ENCODE data around the gene OR2T33. TPM values are rescaled to one million over a fixed set of nuclear protein-coding genes. Genes with fewer than 3 reads are reported as not detected.
"Not testable (repeated sequence)": the region's sequence is repeated elsewhere in the genome, so short reads cannot be mapped to it uniquely, and the experiment has no call there.

The OR2T33 gene
- total and polyA plus RNA-seq, 2 experiments from 2014 or later = not detected

- Histone ChIP-seq H3K9me3 (ENCODE audit: low read depth) (no peaks in the 10 kb centered on the region), H3K4me2 (ENCODE audit: unreplicated experiment) (no peak within 1 kb of the TSS), H3F3A (ENCODE audit: insufficient read depth) (no peaks in the 10 kb centered on the region), H3K27ac (no peak within 1 kb of the TSS), H3K9me2 (ENCODE audit: insufficient read depth) (no peaks in the 10 kb centered on the region), H4K20me1 (ENCODE audit: insufficient read depth) (no peaks in the 10 kb centered on the region), H2AFZ (no peak within 1 kb of the TSS), H3K4me3 (no peak within 1 kb of the TSS), H3K36me3 (ENCODE audit: low read depth) (no peaks in the 10 kb centered on the region), H3K4me1 (ENCODE audit: insufficient read depth) (no peaks in the 10 kb centered on the region), H3K27me3 (replicated peaks; ENCODE audit: insufficient read depth) (no peaks in the 10 kb centered on the region), H3K79me2 (ENCODE audit: insufficient read depth) (no peaks in the 10 kb centered on the region), H3K9ac (no peak within 1 kb of the TSS)
- WGBS, 2 experiments (ENCODE audit: low coverage in 1 of 2, low lambda C conversion rate in 2 of 2, missing lambda C conversion rate in 2 of 2) = 27 to 36% methylated on average over 1 of the region's 1 CpG
- TF ChIP-seq EZH2phosphoT487 (IDR thresholded peaks at IDR 0.05; ENCODE audit: insufficient read depth, low read depth) = no peak
- no peak for TF ChIP-seq EZH2 (IDR thresholded peaks at IDR 0.05; ENCODE audit: insufficient read depth, poor library complexity, severe bottlenecking)
- in situ Hi-C loops (cut with MboI) = no loop called here
- no peak for DNase-seq
These were observed 25.5 kb upstream of the OR2T33 start, which contains the start of gene OR2T12 for GRCh38 chr1:248303324-248303723. Gene OR2T12, minus strand, starts transcription at chr1:248303424. Its CDS starts 7,846 bp downstream, at chr1:248295578.

GRCh38 chr1:248288391-248288790 is 10.6 kb upstream of the OR2T33 start:
- WGBS, 2 experiments (ENCODE audit: low coverage in 1 of 2, low lambda C conversion rate in 2 of 2, missing lambda C conversion rate in 2 of 2) = 6 to 11% methylated on average over 6 of the region's 6 CpGs
- no peaks in the 10 kb centered on the region for H3K79me2 ChIP-seq (ENCODE audit: insufficient read depth)

GRCh38 chr1:248273225-248273624 is 4.6 kb downstream of the OR2T33 start:
- H3K4me1 ChIP-seq (ENCODE audit: insufficient read depth); H3K4me2 ChIP-seq (ENCODE audit: unreplicated experiment); H4K20me1 ChIP-seq (ENCODE audit: insufficient read depth); H3K4me3 ChIP-seq; H3K27ac ChIP-seq; H3K9ac ChIP-seq; H2AFZ ChIP-seq; in situ Hi-C loops (cut with MboI); H3K9me2 ChIP-seq (ENCODE audit: insufficient read depth); H3F3A ChIP-seq (ENCODE audit: insufficient read depth); H3K9me3 ChIP-seq (ENCODE audit: low read depth); H3K36me3 ChIP-seq (ENCODE audit: low read depth); H3K79me2 ChIP-seq (ENCODE audit: insufficient read depth); DNase-seq; H3K27me3 ChIP-seq (replicated peaks; ENCODE audit: insufficient read depth): not testable (repeated sequence)
- WGBS, 2 experiments (ENCODE audit: low coverage in 1 of 2, low lambda C conversion rate in 2 of 2, missing lambda C conversion rate in 2 of 2) = 54 to 58% methylated on average over 5 to 10 of the region's 16 CpGs

More at GRCh38 chr1:248288391-248288790, 10.6 kb upstream of the OR2T33 start:
- H3K36me3 ChIP-seq (ENCODE audit: low read depth) = no peaks in the 10 kb centered on the region
- no peak for TF ChIP-seq EZH2 (IDR thresholded peaks at IDR 0.05; ENCODE audit: insufficient read depth, poor library complexity, severe bottlenecking)
- in situ Hi-C loops (cut with MboI) = no loop called here
- no peaks in the 10 kb centered on the region for H3K27me3 ChIP-seq (replicated peaks; ENCODE audit: insufficient read depth)
- H3K9me2 ChIP-seq (ENCODE audit: insufficient read depth) = no peaks in the 10 kb centered on the region
- no peaks in the 10 kb centered on the region for H4K20me1 ChIP-seq (ENCODE audit: insufficient read depth)
- no peaks in the 10 kb centered on the region for H3K4me1 ChIP-seq (ENCODE audit: insufficient read depth)
- DNase-seq = no peak
- H3K9ac ChIP-seq = no peak overlapping the region
- no peak overlapping the region for H3K4me3 ChIP-seq
- no peaks in the 10 kb centered on the region for H3F3A ChIP-seq (ENCODE audit: insufficient read depth)
- no peak overlapping the region for H2AFZ ChIP-seq
- no peak overlapping the region for H3K27ac ChIP-seq
- H3K4me2 ChIP-seq (ENCODE audit: unreplicated experiment) = no peak overlapping the region
- H3K9me3 ChIP-seq (ENCODE audit: low read depth) = no peaks in the 10 kb centered on the region

- Histone ChIP-seq H3K79me2 (ENCODE audit: insufficient read depth) (no peaks in the 10 kb centered on the region), H3K27me3 (replicated peaks; ENCODE audit: insufficient read depth) (no peaks in the 10 kb centered on the region), H4K20me1 (ENCODE audit: insufficient read depth) (no peaks in the 10 kb centered on the region), H3F3A (ENCODE audit: insufficient read depth) (no peaks in the 10 kb centered on the region), H3K36me3 (ENCODE audit: low read depth) (no peaks in the 10 kb centered on the region), H3K4me2 (ENCODE audit: unreplicated experiment) (no peak overlapping the region), H3K27ac (no peak overlapping the region), H3K9me2 (ENCODE audit: insufficient read depth) (no peaks in the 10 kb centered on the region), H3K9ac (no peak overlapping the region), H3K4me1 (ENCODE audit: insufficient read depth) (no peaks in the 10 kb centered on the region), H3K9me3 (ENCODE audit: low read depth) (no peaks in the 10 kb centered on the region), H2AFZ (no peak overlapping the region), H3K4me3 (no peak overlapping the region)
- in situ Hi-C loops (cut with MboI) = no loop called here
- DNase-seq = no peak
- TF ChIP-seq EZH2phosphoT487 (IDR thresholded peaks at IDR 0.05; ENCODE audit: insufficient read depth, low read depth) (no peak), EZH2 (IDR thresholded peaks at IDR 0.05; ENCODE audit: insufficient read depth, poor library complexity, severe bottlenecking) (no peak)
- 36 to 42% methylated on average over 4 of the region's 4 CpGs for WGBS, 2 experiments (ENCODE audit: low coverage in 1 of 2, low lambda C conversion rate in 2 of 2, missing lambda C conversion rate in 2 of 2)
These were observed 9.6 kb downstream of the OR2T33 start for GRCh38 chr1:248268178-248268577.

GRCh38 chr1:248259309-248259708 is 18.5 kb downstream of the OR2T33 start:
- H3K27ac ChIP-seq; H3K27me3 ChIP-seq (replicated peaks; ENCODE audit: insufficient read depth); H3K4me1 ChIP-seq (ENCODE audit: insufficient read depth); H3K9me3 ChIP-seq (ENCODE audit: low read depth); H3K4me2 ChIP-seq (ENCODE audit: unreplicated experiment); H3F3A ChIP-seq (ENCODE audit: insufficient read depth); H4K20me1 ChIP-seq (ENCODE audit: insufficient read depth); in situ Hi-C loops (cut with MboI); DNase-seq; H3K79me2 ChIP-seq (ENCODE audit: insufficient read depth); H3K9ac ChIP-seq; H2AFZ ChIP-seq; H3K36me3 ChIP-seq (ENCODE audit: low read depth); H3K9me2 ChIP-seq (ENCODE audit: insufficient read depth); H3K4me3 ChIP-seq: not testable (repeated sequence)
- WGBS, 2 experiments (ENCODE audit: low coverage in 1 of 2, low lambda C conversion rate in 2 of 2, missing lambda C conversion rate in 2 of 2) = 0 to 10% methylated on average over 1 of the region's 1 CpG

Data from GM23248 (cell line).